NT2/D1 (cell line): ENCODE data around the gene ZNF697.

Experiments used
- SUZ12 ChIP-seq: IDR thresholded peaks from 2 replicates; pipeline ENCODE4 v1.6.1; 2011; ENCODE audit not compliant: insufficient read length, insufficient read depth; ENCODE audit errors: extremely low read depth
- YY1 ChIP-seq: IDR thresholded peaks from 2 replicates; pipeline ENCODE4 v1.6.1; 2011; ENCODE audit not compliant: insufficient read length, insufficient read depth

GRCh38 chr1:119688810-119689209 lies 40.7 kb upstream of the ZNF697 start:
- TF ChIP-seq YY1 (no peak), SUZ12 (no peak)
